Measurements from ENCODE around the gene SRP68.
A peak's percentile ranks its signal among the peaks of the same experiment; 100 is the strongest.

Gene SRP68

DNA sequence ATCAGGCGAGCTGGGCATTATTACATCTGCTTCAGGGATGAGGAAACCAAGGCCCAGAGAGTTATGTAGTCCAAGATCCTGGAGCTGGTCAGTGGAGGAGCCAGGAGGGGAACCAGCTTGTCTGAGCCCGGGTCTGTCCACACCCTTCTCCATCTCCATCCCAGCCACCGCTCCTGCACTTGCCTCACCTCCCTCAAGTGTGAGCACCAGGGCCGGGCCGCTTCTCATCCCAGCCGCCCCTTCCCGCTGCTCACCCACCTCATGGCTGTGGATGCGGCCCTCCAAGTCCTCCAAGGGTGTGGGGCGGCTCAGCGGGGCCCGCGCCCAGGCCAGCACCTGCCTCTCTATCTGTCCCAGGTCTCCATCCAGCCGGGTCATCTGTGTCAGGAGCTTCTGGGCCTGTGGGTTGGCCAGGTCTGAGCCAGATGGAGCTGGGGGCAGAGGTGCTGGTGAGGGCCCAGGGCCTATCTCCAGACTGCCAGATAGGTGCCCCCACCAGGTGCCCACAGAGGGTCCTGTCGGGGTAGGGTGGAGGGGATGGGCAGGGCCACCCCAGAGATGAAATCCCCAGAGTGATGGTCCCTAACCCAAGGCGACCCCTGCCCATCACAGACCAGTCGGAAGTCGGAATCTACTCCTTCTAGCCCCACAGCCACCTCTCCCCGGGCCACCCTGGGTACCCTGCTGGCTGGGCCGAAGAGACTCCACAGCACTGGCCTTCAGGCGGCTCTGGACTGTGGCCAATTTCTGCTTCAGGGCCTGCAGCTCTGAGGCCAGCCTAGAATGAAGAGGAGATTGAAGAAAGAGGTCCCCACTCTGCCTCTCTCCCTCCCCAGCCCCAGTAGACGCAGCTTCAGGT, 54.6 kb downstream of the SRP68 start:
- H3K27me3 Mint-ChIP-seq (ENCODE audit: low read depth), result peaks cover 9% of the 10 kb centered on the region

DNA sequence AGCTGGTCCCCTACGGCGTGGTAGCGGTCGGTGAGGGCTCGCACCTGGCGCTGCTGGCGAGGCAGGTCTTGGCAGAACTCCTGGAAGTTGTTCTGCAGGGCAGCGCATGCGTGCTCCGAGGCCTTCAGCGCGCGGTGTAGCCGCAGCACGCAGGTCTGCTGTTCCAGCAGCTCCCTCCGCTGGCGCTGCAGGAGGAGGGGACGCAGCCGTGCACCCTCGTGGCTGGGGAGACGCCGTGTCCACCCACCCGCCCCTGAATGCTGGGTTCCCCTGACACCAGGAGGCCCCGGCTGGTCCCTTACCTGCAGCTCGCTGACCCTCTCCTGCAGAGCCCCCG, 57.4 kb downstream of the SRP68 start:
- H3K4me1 Mint-ChIP-seq, result peaks cover 9% of the 10 kb centered on the region
- peaks cover 5% of the 10 kb centered on the region for H3K27me3 Mint-ChIP-seq (ENCODE audit: low read depth)
- H3K9me3 Mint-ChIP-seq, result no peaks in the 10 kb centered on the region
- no peaks in the 10 kb centered on the region for H3K36me3 Mint-ChIP-seq (ENCODE audit: low read depth)
- TF ChIP-seq, protein P1, sequence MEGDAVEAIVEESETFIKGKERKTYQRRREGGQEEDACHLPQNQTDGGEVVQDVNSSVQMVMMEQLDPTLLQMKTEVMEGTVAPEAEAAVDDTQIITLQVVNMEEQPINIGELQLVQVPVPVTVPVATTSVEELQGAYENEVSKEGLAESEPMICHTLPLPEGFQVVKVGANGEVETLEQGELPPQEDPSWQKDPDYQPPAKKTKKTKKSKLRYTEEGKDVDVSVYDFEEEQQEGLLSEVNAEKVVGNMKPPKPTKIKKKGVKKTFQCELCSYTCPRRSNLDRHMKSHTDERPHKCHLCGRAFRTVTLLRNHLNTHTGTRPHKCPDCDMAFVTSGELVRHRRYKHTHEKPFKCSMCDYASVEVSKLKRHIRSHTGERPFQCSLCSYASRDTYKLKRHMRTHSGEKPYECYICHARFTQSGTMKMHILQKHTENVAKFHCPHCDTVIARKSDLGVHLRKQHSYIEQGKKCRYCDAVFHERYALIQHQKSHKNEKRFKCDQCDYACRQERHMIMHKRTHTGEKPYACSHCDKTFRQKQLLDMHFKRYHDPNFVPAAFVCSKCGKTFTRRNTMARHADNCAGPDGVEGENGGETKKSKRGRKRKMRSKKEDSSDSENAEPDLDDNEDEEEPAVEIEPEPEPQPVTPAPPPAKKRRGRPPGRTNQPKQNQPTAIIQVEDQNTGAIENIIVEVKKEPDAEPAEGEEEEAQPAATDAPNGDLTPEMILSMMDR (IDR thresholded peaks at IDR 0.05; ENCODE audit: unreplicated experiment in 3 of 3), result no peak
- H3K4me3 Mint-ChIP-seq, result no peak overlapping the region
- H3K27ac Mint-ChIP-seq, result no peak overlapping the region

More for the DNA sequence above, 54.6 kb downstream of the SRP68 start:
- H3K4me1 Mint-ChIP-seq, result peaks cover 13% of the 10 kb centered on the region
- H3K27ac Mint-ChIP-seq, result no peak overlapping the region
- TF ChIP-seq, protein P1 (IDR thresholded peaks at IDR 0.05; ENCODE audit: unreplicated experiment in 3 of 3), result no peak
- H3K36me3 Mint-ChIP-seq (ENCODE audit: low read depth), result no peaks in the 10 kb centered on the region
- H3K9me3 Mint-ChIP-seq, result no peaks in the 10 kb centered on the region
- no peak overlapping the region for H3K4me3 Mint-ChIP-seq

DNA sequence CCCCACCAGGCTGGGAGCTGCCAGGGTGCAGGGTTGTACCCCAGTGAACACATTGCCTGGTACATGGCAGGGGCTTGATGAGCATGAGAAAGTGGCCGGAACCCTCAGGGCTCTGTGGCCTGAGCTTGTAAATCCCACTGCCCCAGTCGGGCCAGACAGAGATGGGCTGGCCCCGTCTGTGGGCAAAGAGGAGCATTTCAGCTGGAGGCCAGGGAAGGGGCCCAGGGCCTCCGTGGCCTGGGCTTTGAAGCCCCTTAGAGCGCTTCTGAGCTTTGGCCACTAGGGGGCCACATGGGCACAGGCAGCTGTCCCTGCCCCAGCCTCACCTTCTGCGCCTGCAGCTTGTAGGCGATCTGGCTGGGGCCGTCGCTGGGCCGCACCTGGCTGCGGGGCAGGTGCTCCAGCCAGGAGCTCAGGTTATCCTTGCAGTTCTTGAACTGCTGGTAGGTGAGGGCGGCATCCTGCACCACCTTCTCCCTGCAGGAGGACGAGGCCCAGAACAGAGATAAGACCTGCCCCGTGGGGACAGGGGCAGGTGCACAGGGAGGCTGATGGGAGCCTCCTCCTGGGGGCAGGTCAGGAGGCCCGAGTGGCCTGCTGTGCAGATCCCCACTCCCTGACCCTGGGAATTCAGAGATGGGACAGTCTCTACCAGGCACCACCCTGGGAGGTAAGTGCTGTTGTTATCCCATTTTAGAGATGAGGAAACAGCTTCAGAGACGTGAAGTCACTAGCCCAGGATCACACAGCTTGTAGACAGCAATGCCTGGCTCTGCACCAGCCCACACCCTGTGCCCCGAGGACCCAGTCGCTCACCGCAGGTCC, 58.0 kb downstream of the SRP68 start:
- Mint-ChIP-seq H3K36me3 (ENCODE audit: low read depth) (no peaks in the 10 kb centered on the region), H3K4me1 (peaks cover 9% of the 10 kb centered on the region), H3K4me3 (no peak overlapping the region), H3K9me3 (no peaks in the 10 kb centered on the region), H3K27ac (peak overlapping the region in 1 of 3 experiments; percentile 29), H3K27me3 (ENCODE audit: low read depth) (peaks cover 5% of the 10 kb centered on the region)
- TF ChIP-seq, protein P1 (IDR thresholded peaks at IDR 0.05; ENCODE audit: unreplicated experiment in 3 of 3), result peak; percentile 97

DNA sequence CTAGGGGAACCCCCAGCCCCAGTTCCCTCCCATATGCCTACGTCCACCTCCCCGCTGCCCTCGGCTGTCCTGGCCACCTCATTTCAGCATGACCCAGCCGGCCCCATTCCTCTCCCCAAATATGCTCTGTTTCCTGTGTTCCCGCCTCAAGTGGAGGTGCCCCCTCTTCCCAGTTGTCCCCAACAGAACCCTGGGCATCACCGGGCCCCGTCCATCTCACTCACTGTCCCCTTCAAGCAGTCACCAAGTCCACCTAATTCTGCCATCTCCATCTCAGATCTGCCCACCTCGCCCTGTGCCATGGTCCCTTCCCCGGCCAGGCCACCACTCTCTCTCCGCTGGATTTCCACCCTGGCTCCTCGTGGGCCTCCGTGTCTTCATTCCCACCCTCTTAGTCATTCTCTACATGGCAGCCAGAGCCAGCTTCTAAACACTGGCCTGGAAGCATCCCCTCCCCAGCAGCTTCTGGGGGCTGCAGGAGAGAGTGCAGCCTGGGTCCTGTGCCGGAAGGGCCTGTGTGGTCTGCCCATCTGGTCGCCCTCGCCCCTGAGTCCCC, 58.9 kb downstream of the SRP68 start:
- H3K27ac Mint-ChIP-seq, result peak overlapping the region in 1 of 3 experiments; percentile 29
- H3K4me1 Mint-ChIP-seq, result peaks cover 9% of the 10 kb centered on the region
- no peaks in the 10 kb centered on the region for H3K9me3 Mint-ChIP-seq
- H3K36me3 Mint-ChIP-seq (ENCODE audit: low read depth), result no peaks in the 10 kb centered on the region
- peaks cover 5% of the 10 kb centered on the region for H3K27me3 Mint-ChIP-seq (ENCODE audit: low read depth)
- TF ChIP-seq, protein P1 (IDR thresholded peaks at IDR 0.05; ENCODE audit: unreplicated experiment in 3 of 3), result no peak
- no peak overlapping the region for H3K4me3 Mint-ChIP-seq

DNA sequence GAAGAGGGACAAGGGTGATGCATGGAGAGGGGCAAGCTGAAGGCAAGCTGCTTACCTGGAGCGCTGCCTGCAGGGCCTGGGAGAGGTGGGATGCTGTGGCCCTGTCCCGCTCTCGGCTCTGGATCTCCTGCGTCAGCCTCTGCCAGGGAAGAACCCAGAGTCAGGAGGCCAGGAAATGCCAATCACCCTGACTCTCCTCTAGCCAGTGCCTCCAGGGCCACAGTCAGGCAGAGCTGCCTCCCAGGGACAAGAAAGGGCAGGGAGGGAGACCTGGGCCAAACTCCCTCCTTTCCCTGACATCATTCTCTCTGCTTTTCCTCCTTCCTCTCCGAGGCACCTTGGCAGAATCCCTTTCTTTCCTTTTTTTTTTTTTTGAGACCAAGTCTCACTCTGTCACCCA, 60.4 kb downstream of the SRP68 start:
- peaks cover 9% of the 10 kb centered on the region for H3K4me1 Mint-ChIP-seq
- H3K4me3 Mint-ChIP-seq, result no peak overlapping the region
- H3K9me3 Mint-ChIP-seq, result no peaks in the 10 kb centered on the region
- H3K36me3 Mint-ChIP-seq (ENCODE audit: low read depth), result no peaks in the 10 kb centered on the region
- peaks cover 5% of the 10 kb centered on the region for H3K27me3 Mint-ChIP-seq (ENCODE audit: low read depth)
- no peak overlapping the region for H3K27ac Mint-ChIP-seq
- TF ChIP-seq, protein P1 (IDR thresholded peaks at IDR 0.05; ENCODE audit: unreplicated experiment in 3 of 3), result no peak

All from nephron (organoid).